ENCODE results near the gene SNAPC4. TPM values are rescaled to one million over a fixed set of nuclear protein-coding genes. Genes with fewer than 3 reads are reported as not detected.

SNAPC4 gene
- total RNA-seq, 1 donor from 2014 or later, result 13.5 TPM

- peak overlapping the region; percentile 75 for H3K27ac Mint-ChIP-seq (ENCODE audit: unreplicated experiment)
- peak; percentile 32 for DNase-seq (ENCODE audit: low spot score)
- peaks cover 7% of the 10 kb centered on the region for H3K4me1 Mint-ChIP-seq (ENCODE audit: unreplicated experiment)
- H3K27me3 Mint-ChIP-seq (ENCODE audit: unreplicated experiment), result peaks cover 10% of the 10 kb centered on the region
- peak overlapping the region; percentile 96 for H3K4me3 Mint-ChIP-seq (ENCODE audit: unreplicated experiment)
- H3K36me3 Mint-ChIP-seq (ENCODE audit: low read depth, unreplicated experiment), result peaks cover 27% of the 10 kb centered on the region
- H3K9me3 Mint-ChIP-seq (ENCODE audit: unreplicated experiment), result no peaks in the 10 kb centered on the region
- TF ChIP-seq CTCF (IDR thresholded peaks at IDR 0.05; ENCODE audit: unreplicated experiment), result no peak
Observed at GRCh38 chr9:136399176-136400037, 563 bp downstream of the SNAPC4 start.

- H3K27me3 Mint-ChIP-seq (ENCODE audit: unreplicated experiment), result peaks cover 10% of the 10 kb centered on the region
- peak overlapping the region; percentile 50 for H3K4me3 Mint-ChIP-seq (ENCODE audit: unreplicated experiment)
- no peak for DNase-seq (ENCODE audit: low spot score)
- no peaks in the 10 kb centered on the region for H3K9me3 Mint-ChIP-seq (ENCODE audit: unreplicated experiment)
- peaks cover 27% of the 10 kb centered on the region for H3K36me3 Mint-ChIP-seq (ENCODE audit: low read depth, unreplicated experiment)
- no peak overlapping the region for H3K27ac Mint-ChIP-seq (ENCODE audit: unreplicated experiment)
- H3K4me1 Mint-ChIP-seq (ENCODE audit: unreplicated experiment), result peaks cover 7% of the 10 kb centered on the region
- no peak for TF ChIP-seq CTCF (IDR thresholded peaks at IDR 0.05; ENCODE audit: unreplicated experiment)
Observed at GRCh38 chr9:136398286-136398685, 1.7 kb downstream of the SNAPC4 start.

GRCh38 chr9:136397643-136398042 lies 2.3 kb downstream of the SNAPC4 start:
- Mint-ChIP-seq H3K36me3 (ENCODE audit: low read depth, unreplicated experiment) (peaks cover 27% of the 10 kb centered on the region), H3K27me3 (ENCODE audit: unreplicated experiment) (peaks cover 10% of the 10 kb centered on the region), H3K27ac (ENCODE audit: unreplicated experiment) (no peak overlapping the region), H3K4me3 (ENCODE audit: unreplicated experiment) (no peak overlapping the region), H3K9me3 (ENCODE audit: unreplicated experiment) (no peaks in the 10 kb centered on the region), H3K4me1 (ENCODE audit: unreplicated experiment) (peaks cover 7% of the 10 kb centered on the region)
- no peak for DNase-seq (ENCODE audit: low spot score)
- TF ChIP-seq CTCF (IDR thresholded peaks at IDR 0.05; ENCODE audit: unreplicated experiment), result no peak

GRCh38 chr9:136396219-136396515 lies 3.8 kb downstream of the SNAPC4 start:
- no peak for TF ChIP-seq CTCF (IDR thresholded peaks at IDR 0.05; ENCODE audit: unreplicated experiment)
- Mint-ChIP-seq H3K9me3 (ENCODE audit: unreplicated experiment) (no peaks in the 10 kb centered on the region), H3K36me3 (ENCODE audit: low read depth, unreplicated experiment) (peaks cover 23% of the 10 kb centered on the region), H3K27me3 (ENCODE audit: unreplicated experiment) (peaks cover 10% of the 10 kb centered on the region), H3K27ac (ENCODE audit: unreplicated experiment) (no peak overlapping the region), H3K4me1 (ENCODE audit: unreplicated experiment) (peaks cover 7% of the 10 kb centered on the region), H3K4me3 (ENCODE audit: unreplicated experiment) (no peak overlapping the region)
- no peak for DNase-seq (ENCODE audit: low spot score)

Measured in endothelial cell (in vitro differentiated cells).